Activated B cell treated with CpG ODN at 0.5 μM for 24 hours (primary cell): Measurements from ENCODE around the gene NRCAM. TPM values are rescaled to one million over a fixed set of nuclear protein-coding genes. Genes with fewer than 3 reads are reported as not detected.

ENCODE experiments used
- ATAC-seq: fragments of 200-7000 bp; cut with Tn5 transposase; one replicate; pipeline ENCODE4 v1.10.0; 2021; ENCODE audit warnings: low read depth, mild to moderate bottlenecking, moderate library complexity
- CTCF ChIA-PET: fragments of 350-600 bp; sonication (Branson Sonifier 250); formaldehyde crosslinking; loops from one replicate; lab custom pipeline; 2021; ENCODE audit warnings: antibody characterized with exemption; lab: Charles Lee
- POLR2A ChIA-PET: fragments of 350-600 bp; sonication (Branson Sonifier 250); formaldehyde crosslinking; loops from one replicate; lab custom pipeline; 2021; ENCODE audit warnings: antibody characterized with exemption; lab: Charles Lee
- DNase-seq: peaks from one replicate; pipeline ENCODE4 v3.0.0; 2022
- H3K27ac Mint-ChIP-seq: one replicate; pipeline ENCODE4 v1.8.0; 2020; ENCODE audit warnings: mixed read lengths
- H3K27me3 Mint-ChIP-seq: one replicate; pipeline ENCODE4 v1.8.0; 2021; ENCODE audit warnings: mixed read lengths
- H3K36me3 Mint-ChIP-seq: one replicate; pipeline ENCODE4 v1.8.0; 2021; ENCODE audit warnings: low read depth, mixed read lengths
- H3K4me1 Mint-ChIP-seq: one replicate; pipeline ENCODE4 v1.8.0; 2021; ENCODE audit warnings: mixed read lengths
- H3K4me3 Mint-ChIP-seq: one replicate; pipeline ENCODE4 v1.8.0; 2020; ENCODE audit warnings: mild to moderate bottlenecking, mixed read lengths
- H3K9me3 Mint-ChIP-seq: one replicate; pipeline ENCODE4 v1.8.0; 2020; ENCODE audit warnings: mixed read lengths
- CTCF ChIP-seq: fragments of 200-600 bp; IDR thresholded peaks from one replicate; pipeline ENCODE4 v1.8.0; 2022; ENCODE audit warnings: antibody characterized with exemption, mild to moderate bottlenecking
- intact Hi-C: fragments of 100-400 bp; cut with micrococcal nuclease; formaldehyde crosslinking; loops from one replicate; pipeline ENCODE4 v1.15.1; 2024
- total RNA-seq: library from RNA; stranded (reverse); gene quantifications from 2 replicates; pipeline ENCODE4 v1.2.3, GENCODE V29; 2022

Gene NRCAM
- total RNA-seq, 1 donor from 2014 or later = 2.2 TPM

DNA sequence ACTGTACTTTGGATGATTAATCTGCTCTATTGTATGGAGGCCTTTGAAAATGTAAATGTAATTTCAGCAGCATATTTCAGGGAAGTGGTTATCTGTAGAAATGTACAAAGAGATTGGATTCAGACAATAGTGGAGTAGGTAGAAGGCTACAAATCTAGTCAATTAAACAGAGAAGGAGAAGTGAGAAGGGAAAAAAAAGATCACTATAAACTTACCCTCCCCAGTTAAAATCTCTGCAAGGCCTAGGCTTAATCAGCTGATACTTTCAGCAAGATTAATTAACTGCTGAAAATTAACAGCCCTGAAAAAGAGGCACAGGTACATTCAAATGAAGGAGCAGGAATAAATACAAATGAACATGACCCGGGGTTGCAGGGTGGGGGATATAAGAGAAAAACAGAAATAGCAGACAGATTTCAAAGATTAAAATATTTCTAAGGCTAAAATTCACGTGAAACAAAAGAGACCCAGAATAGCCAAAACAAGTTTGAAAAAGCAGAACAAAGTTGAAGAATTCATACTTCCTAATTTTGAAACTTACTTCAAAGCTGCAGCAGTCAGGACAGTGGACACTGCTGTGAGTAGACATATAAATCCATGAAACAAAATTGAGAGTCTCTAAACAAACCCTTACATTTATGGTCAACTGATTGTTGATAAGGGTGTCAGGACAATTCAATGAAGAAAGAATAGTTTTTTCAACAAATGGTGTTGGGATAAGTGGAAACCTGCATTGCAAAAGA lies 96.0 kb downstream of the NRCAM start:
- peaks cover 23% of the 10 kb centered on the region for H3K4me1 Mint-ChIP-seq
- ChIA-PET POLR2A (no interaction called here), CTCF (no interaction called here)
- H3K4me3 Mint-ChIP-seq = peak overlapping the region; percentile 3
- intact Hi-C loops = no loop called here
- no peak for TF ChIP-seq CTCF
- no peaks in the 10 kb centered on the region for H3K9me3 Mint-ChIP-seq
- no peaks in the 10 kb centered on the region for H3K27me3 Mint-ChIP-seq
- H3K27ac Mint-ChIP-seq = peak overlapping the region; percentile 57
- ATAC-seq (peak; percentile 45), DNase-seq (no peak)
- no peaks in the 10 kb centered on the region for H3K36me3 Mint-ChIP-seq

- intact Hi-C loops = no loop called here
These were observed 97.7 kb downstream of the NRCAM start for GRCh38 chr7:108358553-108358952.

GRCh38 chr7:108351729-108352131 lies 104.5 kb downstream of the NRCAM start:
- DNase-seq = no peak
- H3K4me1 Mint-ChIP-seq = no peaks in the 10 kb centered on the region
- TF ChIP-seq CTCF = no peak
- POLR2A ChIA-PET = no interaction called here
- CTCF ChIA-PET = no interaction called here
- no peak overlapping the region for H3K27ac Mint-ChIP-seq
- peaks cover 5% of the 10 kb centered on the region for H3K27me3 Mint-ChIP-seq
- ATAC-seq = no peak
- H3K36me3 Mint-ChIP-seq = no peaks in the 10 kb centered on the region
- no peak overlapping the region for H3K4me3 Mint-ChIP-seq
- intact Hi-C loops = no loop called here
- no peaks in the 10 kb centered on the region for H3K9me3 Mint-ChIP-seq

More at GRCh38 chr7:108358553-108358952, 97.7 kb downstream of the NRCAM start:
- ChIA-PET CTCF (interaction anchor here (0.5 to 1.0 kb wide), 3 partner anchors 16 to 177 kb away, joined by 3 read pairs; no protein-coding TSS in a partner anchor), POLR2A (no interaction called here)
- Mint-ChIP-seq H3K4me3 (no peak overlapping the region), H3K36me3 (no peaks in the 10 kb centered on the region), H3K4me1 (peaks cover 23% of the 10 kb centered on the region), H3K27ac (no peak overlapping the region), H3K9me3 (no peaks in the 10 kb centered on the region), H3K27me3 (no peaks in the 10 kb centered on the region)
- TF ChIP-seq CTCF = no peak
- no peak for DNase-seq
- no peak for ATAC-seq

DNA sequence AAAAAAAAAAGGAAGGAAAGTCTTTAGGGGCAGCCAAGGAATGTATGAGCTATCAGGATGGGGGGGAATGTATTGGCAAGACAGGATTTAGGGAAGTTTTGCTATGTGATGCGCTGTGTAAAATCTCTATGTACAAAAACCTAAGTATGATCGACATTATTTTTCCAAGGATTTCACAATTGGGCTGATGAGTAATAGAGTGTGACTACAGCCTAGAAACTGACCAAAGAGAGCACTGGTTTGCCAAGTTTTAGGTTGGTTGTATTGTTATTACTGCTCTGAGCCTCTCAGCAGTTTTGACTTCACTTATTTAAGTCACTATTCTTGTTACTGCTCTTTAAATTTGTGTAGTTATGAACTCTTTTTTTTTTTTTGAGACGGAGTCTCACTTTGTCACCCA lies 107.3 kb downstream of the NRCAM start:
- no peaks in the 10 kb centered on the region for H3K9me3 Mint-ChIP-seq
- no peaks in the 10 kb centered on the region for H3K36me3 Mint-ChIP-seq
- H3K27ac Mint-ChIP-seq = no peak overlapping the region
- CTCF ChIA-PET = no interaction called here
- ATAC-seq (no peak), DNase-seq (no peak)
- intact Hi-C loops = no loop called here
- no peak for TF ChIP-seq CTCF
- H3K4me3 Mint-ChIP-seq = no peak overlapping the region
- POLR2A ChIA-PET = no interaction called here
- peaks cover 5% of the 10 kb centered on the region for H3K27me3 Mint-ChIP-seq
- H3K4me1 Mint-ChIP-seq = no peaks in the 10 kb centered on the region

DNA sequence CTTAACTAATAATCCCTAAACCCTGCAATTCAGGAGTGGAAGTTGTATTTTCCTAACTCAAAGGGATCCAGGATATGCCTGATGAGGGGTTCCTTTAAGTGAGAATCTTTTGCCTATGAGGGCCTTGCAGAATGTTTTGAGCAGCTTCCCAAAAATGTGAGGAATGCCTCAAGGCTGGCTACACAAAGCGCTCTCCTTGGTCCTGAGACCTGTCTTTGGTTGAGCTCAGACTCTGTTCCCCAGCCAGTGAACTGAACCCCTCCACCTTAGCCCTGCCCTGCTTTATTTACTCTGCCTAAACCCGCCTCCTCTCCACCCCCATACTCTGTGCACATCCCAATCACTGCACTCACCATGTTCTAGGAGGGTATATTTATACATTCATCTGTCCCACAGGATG lies 108.6 kb downstream of the NRCAM start:
- DNase-seq (no peak), ATAC-seq (no peak)
- ChIA-PET CTCF (no interaction called here), POLR2A (no interaction called here)
- no peak overlapping the region for H3K4me3 Mint-ChIP-seq
- no peaks in the 10 kb centered on the region for H3K4me1 Mint-ChIP-seq
- TF ChIP-seq CTCF = no peak
- H3K27me3 Mint-ChIP-seq = peaks cover 5% of the 10 kb centered on the region
- H3K27ac Mint-ChIP-seq = no peak overlapping the region
- no peaks in the 10 kb centered on the region for H3K9me3 Mint-ChIP-seq
- intact Hi-C loops = no loop called here
- H3K36me3 Mint-ChIP-seq = no peaks in the 10 kb centered on the region
